CD14-positive monocyte (primary cell): ENCODE results near the gene DPF1. TPM values are rescaled to one million over a fixed set of nuclear protein-coding genes. Genes with fewer than 3 reads are reported as not detected.

Experiments used
- DNase-seq, 3 donors: peaks; one replicate each; pipeline ENCODE4 v3.0.0-alpha.2; 2011 to 2022
- H2AFZ ChIP-seq: 2 replicates; pipeline ENCODE4 v1.6.0; 2012; ENCODE audit warnings: mild to moderate bottlenecking, low read depth, low read length, inconsistent platforms; ENCODE audit not compliant: insufficient read depth, poor library complexity, severe bottlenecking
- H3K27ac ChIP-seq, 2 donors: 1 replicate in 1 of 2; 2 replicates in 1 of 2; pipeline ENCODE4 v1.5.1; 2012 to 2013; ENCODE audit warnings: low read length in 2 of 2, control low read depth in 1 of 2, inconsistent platforms in 1 of 2, low read depth in 1 of 2, mild to moderate bottlenecking in 1 of 2
- H3K27me3 ChIP-seq, 2 donors: one replicate each; pipeline versions ENCODE4 v1.6.0 to v1.6.1; 2011 to 2013; ENCODE audit warnings: low read length in 2 of 2; ENCODE audit not compliant: control insufficient read depth in 2 of 2, insufficient read depth in 2 of 2
- H3K36me3 ChIP-seq, 2 donors: replicated peaks in 1 of 2; 1 replicate in 1 of 2; 2 replicates in 1 of 2; pipeline versions ENCODE4 v1.5.1 to v1.6.1; 2012 to 2013; ENCODE audit warnings: low read length in 2 of 2, control low read depth in 1 of 2, inconsistent platforms in 1 of 2, mild to moderate bottlenecking in 1 of 2; ENCODE audit not compliant: insufficient read depth in 2 of 2, control insufficient read depth in 1 of 2
- H3K4me1 ChIP-seq, 2 donors: 1 replicate in 1 of 2; 2 replicates in 1 of 2; pipeline versions ENCODE4 v1.5.1 to v1.6.1; 2012 to 2013; ENCODE audit warnings: low read length in 2 of 2, control low read depth in 1 of 2, inconsistent platforms in 1 of 2, mild to moderate bottlenecking in 1 of 2, moderate library complexity in 1 of 2; ENCODE audit not compliant: insufficient read depth in 2 of 2, control insufficient read depth in 1 of 2
- H3K4me2 ChIP-seq: replicated peaks from 2 replicates; pipeline ENCODE3; 2012; ENCODE audit warnings: low read length, moderate library complexity, mild to moderate bottlenecking; ENCODE audit not compliant: poor library complexity, severe bottlenecking; ENCODE audit errors: extremely low read depth
- H3K4me3 ChIP-seq, 3 experiments: fragments of 200-600 bp in 1 of 3; sonication (generic) in 1 of 3; replicated peaks in 1 of 3; 1 replicate in 2 of 3; 2 replicates in 1 of 3; pipeline ENCODE4 v1.5.1; 2011 to 2013; ENCODE audit warnings: low read length in 3 of 3, mild to moderate bottlenecking in 3 of 3, control low read depth in 2 of 3, low read depth in 2 of 3, inconsistent platforms in 1 of 3, moderate library complexity in 1 of 3
- H3K79me2 ChIP-seq: 2 replicates; pipeline ENCODE4 v1.6.0; 2012; ENCODE audit warnings: mild to moderate bottlenecking, control low read depth, inconsistent platforms, low read length, moderate library complexity; ENCODE audit not compliant: insufficient read depth
- H3K9ac ChIP-seq: 2 replicates; pipeline ENCODE4 v1.6.0; 2017; ENCODE audit warnings: low read length, mild to moderate bottlenecking; ENCODE audit not compliant: insufficient read depth, poor library complexity, severe bottlenecking
- H3K9me3 ChIP-seq, 2 donors: replicated peaks in 1 of 2; 1 replicate in 1 of 2; 2 replicates in 1 of 2; pipeline versions ENCODE4 v1.5.1 to v1.6.1; 2012 to 2013; ENCODE audit warnings: low read length in 2 of 2, control low read depth in 1 of 2; ENCODE audit not compliant: control insufficient read depth in 1 of 2, insufficient read depth in 1 of 2
- H4K20me1 ChIP-seq: 2 replicates; pipeline ENCODE4 v1.6.0; 2012; ENCODE audit warnings: mild to moderate bottlenecking, low read length, control low read depth, moderate library complexity; ENCODE audit not compliant: insufficient read depth
- H3K27ac Mint-ChIP-seq, 7 donors: one replicate each; pipeline ENCODE4 v1.8.0; 2020; ENCODE audit warnings: mild to moderate bottlenecking in 7 of 7, mixed read lengths in 7 of 7, moderate library complexity in 6 of 7, inconsistent platforms in 2 of 7
- H3K27me3 Mint-ChIP-seq, 3 donors: one replicate each; pipeline ENCODE4 v1.8.0; 2021 to 2022; ENCODE audit warnings: low read depth in 3 of 3, mild to moderate bottlenecking in 3 of 3, mixed read lengths in 3 of 3, moderate library complexity in 3 of 3, inconsistent platforms in 1 of 3
- H3K36me3 Mint-ChIP-seq, 2 donors: one replicate each; pipeline ENCODE4 v1.8.0; 2020; ENCODE audit warnings: mixed read lengths in 2 of 2, inconsistent platforms in 1 of 2, mild to moderate bottlenecking in 1 of 2
- H3K4me1 Mint-ChIP-seq: one replicate; pipeline ENCODE4 v1.8.0; 2020; ENCODE audit warnings: mild to moderate bottlenecking, mixed read lengths
- H3K4me3 Mint-ChIP-seq, 2 donors: one replicate each; pipeline ENCODE4 v1.8.0; 2020; ENCODE audit warnings: mild to moderate bottlenecking in 2 of 2, mixed read lengths in 2 of 2, moderate library complexity in 1 of 2
- H3K9me3 Mint-ChIP-seq, 7 donors: one replicate each; pipeline ENCODE4 v1.8.0; 2020 to 2022; ENCODE audit warnings: mixed read lengths in 7 of 7, mild to moderate bottlenecking in 6 of 7, moderate library complexity in 6 of 7, inconsistent platforms in 2 of 7
- CTCF ChIP-seq: fragments of 200-600 bp; IDR thresholded peaks from one replicate; pipeline ENCODE4 v1.8.0; 2022; ENCODE audit warnings: antibody characterized with exemption, mild to moderate bottlenecking
- WGBS: methylation state at CpG from one replicate; pipeline ENCODE4 v1.1.5; 2013; ENCODE audit warnings: missing lambda C conversion rate; ENCODE audit not compliant: insufficient coverage; 5-methylcytosine and 5-hydroxymethylcytosine counted together
- intact Hi-C, 2 donors: fragments of 100-400 bp; cut with micrococcal nuclease; formaldehyde crosslinking; loops; one replicate each; pipeline versions ENCODE4 v1.15.0 to v1.15.1; 2023
- polyA plus RNA-seq, 3 donors: library from polyadenylated mRNA; depleted of rRNA in 1 of 3; unstranded in 2 of 3; stranded (reverse) in 1 of 3; fragments of 300-500 nt in 2 of 3; fragments of >200 nt in 1 of 3; fragmentation: Illumina TruSeq in 2 of 3; gene quantifications; 1 replicate in 2 of 3; 2 replicates in 1 of 3; pipeline ENCODE4 v1.2.3, GENCODE V29; 2012 to 2021

DPF1 gene
- polyA plus RNA-seq, 3 donors: not detected

GRCh38 chr19:38251564-38252051 lies 27.6 kb upstream of the DPF1 start:
- no peak overlapping the region for H3K27ac ChIP-seq
- H3K27me3 Mint-ChIP-seq: peaks cover 28 to 49% (median 35%) of the 10 kb centered on the region in 3 donors
- peaks cover 2 to 8% of the 10 kb centered on the region in 2 donors for H3K4me1 ChIP-seq
- peaks cover 0 to under 1% of the 10 kb centered on the region in 2 donors for H3K36me3 Mint-ChIP-seq
- 23% methylated on average over 9 of the region's 10 CpGs for WGBS
- H3K79me2 ChIP-seq: no peaks in the 10 kb centered on the region
- H3K4me2 ChIP-seq: no peak overlapping the region
- peaks cover 6 to 26% of the 10 kb centered on the region in 2 donors for H3K27me3 ChIP-seq
- H3K4me1 Mint-ChIP-seq: peaks cover 6% of the 10 kb centered on the region
- no peaks in the 10 kb centered on the region for H4K20me1 ChIP-seq
- intact Hi-C loops: no loop called here
- H3K4me3 ChIP-seq: no peak overlapping the region
- H2AFZ ChIP-seq: no peak overlapping the region
- peak overlapping the region in 1 of 2 donors; percentile 4 for H3K4me3 Mint-ChIP-seq
- no peaks in the 10 kb centered on the region for H3K36me3 ChIP-seq
- no peak for DNase-seq
- no peak overlapping the region for H3K9ac ChIP-seq
- peaks cover 0 to 6% (median 1%) of the 10 kb centered on the region in 7 donors for H3K9me3 Mint-ChIP-seq
- H3K27ac Mint-ChIP-seq: peak overlapping the region in 1 of 7 donors; percentile 15
- H3K9me3 ChIP-seq: peaks cover 0 to 7% of the 10 kb centered on the region in 2 donors
- no peak for TF ChIP-seq CTCF

- TF ChIP-seq CTCF: no peak
- H3K9ac ChIP-seq: no peak overlapping the region
- H3K4me1 Mint-ChIP-seq: peaks cover 7% of the 10 kb centered on the region
- H3K27me3 ChIP-seq: peaks cover 5 to 21% of the 10 kb centered on the region in 2 donors
- no peaks in the 10 kb centered on the region for H3K36me3 Mint-ChIP-seq
- peaks cover 0 to 7% of the 10 kb centered on the region in 2 donors for H3K9me3 ChIP-seq
- peaks cover 0 to 6% (median 0%) of the 10 kb centered on the region in 7 donors for H3K9me3 Mint-ChIP-seq
- H3K27ac Mint-ChIP-seq: peak overlapping the region in 1 of 7 donors; percentile 15
- no peaks in the 10 kb centered on the region for H3K79me2 ChIP-seq
- peaks cover 26 to 44% (median 36%) of the 10 kb centered on the region in 3 donors for H3K27me3 Mint-ChIP-seq
- intact Hi-C loops: no loop called here
- no peak overlapping the region for H2AFZ ChIP-seq
- DNase-seq: no peak
- WGBS: 87% methylated on average over 13 of the region's 18 CpGs
- no peak overlapping the region for H3K27ac ChIP-seq
- no peaks in the 10 kb centered on the region for H3K36me3 ChIP-seq
- H4K20me1 ChIP-seq: no peaks in the 10 kb centered on the region
- no peak overlapping the region for H3K4me3 ChIP-seq
- H3K4me2 ChIP-seq: no peak overlapping the region
- no peak overlapping the region for H3K4me3 Mint-ChIP-seq
- H3K4me1 ChIP-seq: peaks cover 0 to 2% of the 10 kb centered on the region in 2 donors
Observed at GRCh38 chr19:38250821-38251563, 27.0 kb upstream of the DPF1 start.
